ENCODE results near the gene CCDC181.

DNA sequence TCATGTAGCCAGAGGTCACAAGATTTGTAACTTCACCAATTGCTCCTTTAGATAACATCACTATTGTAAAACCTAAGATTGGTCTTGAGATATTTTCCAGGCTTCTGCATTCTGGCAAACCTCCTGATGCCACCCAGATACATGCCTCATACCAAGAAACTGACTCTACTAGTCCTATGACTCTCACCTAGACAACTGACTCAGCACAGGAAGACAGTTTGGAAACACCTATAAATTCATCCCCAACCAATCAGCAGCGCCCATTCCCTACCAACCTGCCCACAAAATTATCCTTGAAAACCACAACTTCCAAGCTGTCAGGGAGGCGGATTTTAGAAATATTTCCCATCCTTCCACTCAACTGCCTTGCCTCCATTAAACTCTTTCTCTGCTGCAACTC lies 62.3 kb downstream of the CCDC181 start:
- TF ChIP-seq ZBTB33 (IDR thresholded peaks at IDR 0.05; ENCODE audit: borderline replicate concordance, low read depth) (no peak), REST (IDR thresholded peaks at IDR 0.05; ENCODE audit: low read depth, low read length) (no peak), CTCF (IDR thresholded peaks at IDR 0.05) (no peak)

Data from SK-N-SH (cell line).